Measurements from ENCODE around the gene SLC25A52. TPM values are rescaled to one million over a fixed set of nuclear protein-coding genes. Genes with fewer than 3 reads are reported as not detected.
"Not testable (repeated sequence)": the region's sequence is repeated elsewhere in the genome, so short reads cannot be mapped to it uniquely, and the experiment has no call there.

SLC25A52 gene
- total RNA-seq, 1 donor from 2014 or later: not detected

GRCh38 chr18:31736630-31737029 lies 24.1 kb downstream of the SLC25A52 start:
- Mint-ChIP-seq H3K36me3 (ENCODE audit: low read depth) (no peaks in the 10 kb centered on the region), H3K27ac (no peak overlapping the region), H3K4me3 (ENCODE audit: low read depth) (no peak overlapping the region), H3K9me3 (no peaks in the 10 kb centered on the region), H3K27me3 (ENCODE audit: low read depth) (peaks cover 7% of the 10 kb centered on the region), H3K4me1 (ENCODE audit: low read depth) (no peaks in the 10 kb centered on the region)
- no peak for DNase-seq (ENCODE audit: low spot score)
- intact Hi-C loops (cut with micrococcal nuclease): no loop called here

DNA sequence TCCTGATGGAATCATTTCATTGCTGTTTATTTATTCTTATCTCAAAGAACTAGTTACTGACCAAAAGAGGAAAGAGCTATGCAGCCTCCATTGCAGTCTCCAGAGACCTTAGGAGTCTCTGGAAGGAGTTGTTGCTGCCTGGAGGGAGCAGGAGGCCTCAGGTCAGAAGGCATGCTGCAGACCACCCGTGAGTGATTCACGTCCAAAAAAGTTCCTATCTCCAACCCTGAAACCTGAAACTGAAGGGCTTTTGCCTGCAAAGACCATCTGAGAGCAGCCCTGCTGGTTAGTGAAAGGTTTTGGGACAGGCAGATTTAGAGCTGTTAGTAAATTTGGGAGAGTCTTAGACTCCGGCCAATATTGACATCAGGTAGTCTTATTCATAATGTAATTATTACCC lies 29.1 kb downstream of the SLC25A52 start:
- no peaks in the 10 kb centered on the region for H3K9me3 Mint-ChIP-seq
- H3K36me3 Mint-ChIP-seq (ENCODE audit: low read depth): no peaks in the 10 kb centered on the region
- no peak overlapping the region for H3K27ac Mint-ChIP-seq
- peaks cover 22% of the 10 kb centered on the region for H3K27me3 Mint-ChIP-seq (ENCODE audit: low read depth)
- intact Hi-C loops (cut with micrococcal nuclease): no loop called here
- no peak overlapping the region for H3K4me3 Mint-ChIP-seq (ENCODE audit: low read depth)
- no peak for DNase-seq (ENCODE audit: low spot score)
- no peaks in the 10 kb centered on the region for H3K4me1 Mint-ChIP-seq (ENCODE audit: low read depth)

DNA sequence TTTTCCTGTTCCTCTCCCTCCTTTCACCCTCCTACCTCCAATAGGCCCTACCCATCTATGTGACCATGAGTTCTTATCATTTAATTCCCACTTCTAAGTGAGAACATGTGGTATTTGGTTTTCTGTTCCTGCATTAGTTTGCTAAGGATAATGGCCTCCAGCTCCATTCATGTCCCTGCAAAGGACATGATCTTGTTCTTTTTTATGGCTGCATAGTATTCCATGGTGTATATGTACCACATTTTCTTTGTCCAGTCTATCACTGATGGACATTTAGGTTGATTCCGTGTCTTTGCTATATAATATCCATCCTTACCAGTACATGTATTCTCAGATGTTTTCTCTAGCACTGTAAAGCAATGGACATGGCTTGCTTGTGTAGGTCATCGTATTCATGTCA lies 31.5 kb downstream of the SLC25A52 start:
- H3K9me3 Mint-ChIP-seq; H3K27ac Mint-ChIP-seq; H3K36me3 Mint-ChIP-seq (ENCODE audit: low read depth); intact Hi-C loops (cut with micrococcal nuclease); H3K4me1 Mint-ChIP-seq (ENCODE audit: low read depth); DNase-seq (ENCODE audit: low spot score); H3K4me3 Mint-ChIP-seq (ENCODE audit: low read depth): not testable (repeated sequence)
- H3K27me3 Mint-ChIP-seq (ENCODE audit: low read depth): peaks cover 34% of the 10 kb centered on the region

DNA sequence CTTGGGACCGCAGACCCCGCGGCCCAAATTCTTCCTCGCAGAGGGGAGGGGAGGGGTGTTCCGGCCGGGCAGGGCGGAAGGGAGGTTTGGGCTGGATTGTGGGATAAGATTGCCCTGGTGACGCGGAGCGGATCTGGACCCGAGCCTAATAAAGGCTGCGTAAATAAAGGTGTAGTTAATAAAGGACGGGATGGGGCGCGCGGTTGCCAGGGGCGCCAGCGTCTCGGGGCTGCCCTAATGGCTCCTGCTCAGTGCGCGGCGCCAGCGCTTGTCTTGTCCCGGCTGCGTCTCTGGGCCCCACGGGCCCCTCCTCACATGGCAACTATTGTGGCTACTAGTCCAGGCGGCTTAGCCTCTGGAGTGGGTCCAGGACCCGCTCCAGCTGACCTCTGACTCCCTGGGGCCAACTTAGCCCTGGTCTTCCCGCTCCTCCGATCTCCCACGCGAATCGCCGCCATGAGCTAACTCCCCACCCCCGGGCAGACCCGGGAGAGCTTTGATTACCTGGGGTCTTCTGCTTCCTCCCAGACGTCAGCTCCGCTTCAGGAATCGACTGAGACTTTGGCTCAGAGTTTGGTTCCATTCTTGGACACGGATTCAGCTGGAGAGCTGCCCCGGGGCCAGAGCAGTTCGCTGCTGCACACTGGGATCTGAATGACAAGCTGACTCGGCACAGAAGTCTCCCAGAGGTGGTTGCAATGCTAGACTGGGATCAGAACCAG lies 36.5 kb downstream of the SLC25A52 start:
- H3K27me3 Mint-ChIP-seq (ENCODE audit: low read depth): peaks cover 35% of the 10 kb centered on the region
- H3K4me3 Mint-ChIP-seq (ENCODE audit: low read depth): peak overlapping the region; percentile 59
- peaks cover 8% of the 10 kb centered on the region for H3K9me3 Mint-ChIP-seq
- no peak for DNase-seq (ENCODE audit: low spot score)
- intact Hi-C loops (cut with micrococcal nuclease): loop anchor here (5.0 kb wide), 1 partner anchor 92 kb away; no protein-coding TSS in a partner anchor
- no peaks in the 10 kb centered on the region for H3K36me3 Mint-ChIP-seq (ENCODE audit: low read depth)
- H3K27ac Mint-ChIP-seq: no peak overlapping the region
- H3K4me1 Mint-ChIP-seq (ENCODE audit: low read depth): peaks cover 4% of the 10 kb centered on the region

DNA sequence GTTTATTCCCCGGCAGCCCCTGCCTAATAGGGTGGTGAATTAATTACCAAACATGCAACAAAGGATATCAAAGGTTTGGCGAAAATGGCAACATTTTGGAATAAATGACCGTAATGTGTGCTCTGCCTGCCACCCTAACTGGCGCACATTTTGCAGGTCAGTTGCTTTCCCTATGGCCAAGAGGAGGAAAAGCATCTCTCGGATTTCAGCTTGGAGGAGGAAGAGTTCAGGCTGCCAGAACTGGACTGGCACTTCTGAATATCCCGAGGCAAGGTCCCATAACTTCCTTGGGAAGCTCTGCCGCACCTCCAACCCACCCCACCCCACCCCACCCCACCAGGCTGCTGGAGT lies 37.1 kb downstream of the SLC25A52 start:
- Mint-ChIP-seq H3K4me3 (ENCODE audit: low read depth) (no peak overlapping the region), H3K9me3 (peaks cover 10% of the 10 kb centered on the region), H3K27ac (no peak overlapping the region), H3K36me3 (ENCODE audit: low read depth) (no peaks in the 10 kb centered on the region), H3K27me3 (ENCODE audit: low read depth) (peaks cover 35% of the 10 kb centered on the region), H3K4me1 (ENCODE audit: low read depth) (peaks cover 4% of the 10 kb centered on the region)
- intact Hi-C loops (cut with micrococcal nuclease): loop anchor here (5.0 kb wide), 1 partner anchor 91 kb away; no protein-coding TSS in a partner anchor
- DNase-seq (ENCODE audit: low spot score): no peak

- Mint-ChIP-seq H3K4me1 (ENCODE audit: low read depth) (peaks cover 4% of the 10 kb centered on the region), H3K27me3 (ENCODE audit: low read depth) (peaks cover 30% of the 10 kb centered on the region), H3K4me3 (ENCODE audit: low read depth) (no peak overlapping the region), H3K9me3 (peaks cover 10% of the 10 kb centered on the region), H3K36me3 (ENCODE audit: low read depth) (no peaks in the 10 kb centered on the region), H3K27ac (no peak overlapping the region)
- intact Hi-C loops (cut with micrococcal nuclease): loop anchor here (1.0 to 5.0 kb wide), 2 partner anchors 90 to 166 kb away; no protein-coding TSS in a partner anchor
- peak; percentile 63 for DNase-seq (ENCODE audit: low spot score)
These were observed 38.2 kb downstream of the SLC25A52 start for GRCh38 chr18:31722369-31722957.

DNA sequence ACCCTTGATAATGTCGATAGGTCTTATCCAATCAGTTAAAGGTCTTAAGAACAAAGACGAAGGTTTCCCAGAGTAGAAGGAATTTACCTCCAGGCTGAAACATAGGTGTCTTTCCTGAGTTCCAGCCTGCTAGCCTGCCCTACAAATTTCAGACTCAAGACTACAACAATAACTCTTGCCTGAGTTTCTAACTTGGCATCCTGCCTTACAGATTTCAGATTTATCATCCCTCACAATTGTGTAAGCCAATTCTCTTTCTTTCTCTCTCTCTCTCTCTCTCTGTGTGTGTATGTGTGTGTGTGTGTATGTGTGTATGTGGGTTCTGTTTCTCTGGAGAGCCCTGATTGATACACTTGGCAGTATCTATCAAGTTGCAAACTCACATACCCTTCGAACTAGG lies 39.1 kb downstream of the SLC25A52 start:
- peaks cover 10% of the 10 kb centered on the region for H3K9me3 Mint-ChIP-seq
- peaks cover 26% of the 10 kb centered on the region for H3K27me3 Mint-ChIP-seq (ENCODE audit: low read depth)
- intact Hi-C loops (cut with micrococcal nuclease): loop anchor here (5.0 kb wide), 1 partner anchor 89 kb away; no protein-coding TSS in a partner anchor
- peaks cover 4% of the 10 kb centered on the region for H3K4me1 Mint-ChIP-seq (ENCODE audit: low read depth)
- no peak for DNase-seq (ENCODE audit: low spot score)
- no peaks in the 10 kb centered on the region for H3K36me3 Mint-ChIP-seq (ENCODE audit: low read depth)
- no peak overlapping the region for H3K4me3 Mint-ChIP-seq (ENCODE audit: low read depth)
- no peak overlapping the region for H3K27ac Mint-ChIP-seq

DNA sequence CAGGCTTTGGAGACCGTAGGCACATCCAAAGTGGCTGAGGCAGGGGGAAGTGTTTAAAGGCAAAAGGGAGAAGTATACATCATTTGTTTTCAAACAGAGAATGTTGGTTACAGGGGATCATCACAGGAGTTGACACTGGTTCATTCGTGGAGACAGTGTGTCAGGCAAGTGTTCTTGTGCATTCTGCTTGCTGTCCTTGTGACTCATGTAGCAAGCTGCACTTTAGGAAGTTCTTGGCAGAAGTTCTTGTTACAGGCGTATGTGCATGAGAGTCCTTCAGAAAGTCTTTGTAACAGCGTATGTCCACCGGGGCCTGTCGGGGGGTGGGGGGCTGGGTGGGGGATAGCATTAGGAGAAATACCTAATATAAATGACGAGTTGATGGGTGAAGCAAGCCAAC lies 39.8 kb downstream of the SLC25A52 start:
- H3K27me3 Mint-ChIP-seq (ENCODE audit: low read depth): peaks cover 26% of the 10 kb centered on the region
- intact Hi-C loops (cut with micrococcal nuclease): loop anchor here (5.0 kb wide), 1 partner anchor 89 kb away; no protein-coding TSS in a partner anchor
- H3K4me1 Mint-ChIP-seq (ENCODE audit: low read depth): peaks cover 4% of the 10 kb centered on the region
- no peaks in the 10 kb centered on the region for H3K36me3 Mint-ChIP-seq (ENCODE audit: low read depth)
- H3K27ac Mint-ChIP-seq: no peak overlapping the region
- no peak for DNase-seq (ENCODE audit: low spot score)
- peaks cover 10% of the 10 kb centered on the region for H3K9me3 Mint-ChIP-seq
- H3K4me3 Mint-ChIP-seq (ENCODE audit: low read depth): no peak overlapping the region

- intact Hi-C loops (cut with micrococcal nuclease): loop anchor here (5.0 kb wide), 1 partner anchor 87 kb away; no protein-coding TSS in a partner anchor
- DNase-seq (ENCODE audit: low spot score): no peak
- no peaks in the 10 kb centered on the region for H3K36me3 Mint-ChIP-seq (ENCODE audit: low read depth)
- peaks cover 17% of the 10 kb centered on the region for H3K27me3 Mint-ChIP-seq (ENCODE audit: low read depth)
- H3K4me3 Mint-ChIP-seq (ENCODE audit: low read depth): no peak overlapping the region
- H3K4me1 Mint-ChIP-seq (ENCODE audit: low read depth): peaks cover 3% of the 10 kb centered on the region
- no peak overlapping the region for H3K27ac Mint-ChIP-seq
- H3K9me3 Mint-ChIP-seq: peaks cover 10% of the 10 kb centered on the region
These were observed 41.2 kb downstream of the SLC25A52 start for GRCh38 chr18:31719363-31720006.

DNA sequence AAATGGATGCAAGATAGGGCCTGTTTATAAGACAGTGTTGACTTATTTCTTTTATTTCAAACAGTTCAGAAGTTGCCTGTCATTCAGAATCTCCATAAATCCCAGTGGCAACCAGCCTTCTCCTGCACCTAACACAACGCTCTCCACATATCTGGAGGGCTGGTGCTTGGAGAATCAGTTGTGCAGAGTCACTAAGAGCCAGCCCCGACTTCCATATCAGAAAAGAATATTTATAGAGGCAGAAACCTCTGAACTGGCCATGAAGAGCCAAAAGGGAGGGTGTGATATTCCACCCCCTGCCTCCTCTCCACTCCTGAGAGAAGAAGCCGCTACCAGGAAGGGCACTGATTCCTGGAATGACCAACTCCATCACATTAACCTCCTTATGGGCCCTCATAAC lies 42.3 kb downstream of the SLC25A52 start:
- DNase-seq (ENCODE audit: low spot score): no peak
- Mint-ChIP-seq H3K27ac (no peak overlapping the region), H3K4me1 (ENCODE audit: low read depth) (no peaks in the 10 kb centered on the region), H3K4me3 (ENCODE audit: low read depth) (no peak overlapping the region), H3K27me3 (ENCODE audit: low read depth) (peaks cover 7% of the 10 kb centered on the region), H3K36me3 (ENCODE audit: low read depth) (no peaks in the 10 kb centered on the region), H3K9me3 (peaks cover 10% of the 10 kb centered on the region)
- intact Hi-C loops (cut with micrococcal nuclease): no loop called here

DNA sequence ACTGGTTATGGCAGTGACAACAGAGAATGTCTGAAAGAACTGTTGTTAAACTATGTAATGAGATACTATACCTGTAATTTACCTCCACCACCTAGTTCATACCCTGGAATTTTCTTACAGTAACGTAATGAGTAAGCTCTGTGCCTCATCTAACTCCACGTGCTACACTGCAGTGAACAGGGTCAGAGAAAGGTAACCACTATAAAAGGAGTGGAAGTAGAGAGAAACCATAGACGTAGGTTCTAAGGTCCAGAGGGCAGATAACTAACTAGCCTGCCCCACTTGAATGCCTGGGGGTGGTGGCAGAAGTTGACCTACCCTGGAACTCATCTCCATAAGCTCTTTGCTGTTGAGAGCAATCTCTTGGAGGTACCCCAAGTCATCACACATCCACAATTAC lies 44.3 kb downstream of the SLC25A52 start:
- H3K36me3 Mint-ChIP-seq (ENCODE audit: low read depth): no peaks in the 10 kb centered on the region
- no peaks in the 10 kb centered on the region for H3K4me1 Mint-ChIP-seq (ENCODE audit: low read depth)
- no peak overlapping the region for H3K4me3 Mint-ChIP-seq (ENCODE audit: low read depth)
- DNase-seq (ENCODE audit: low spot score): no peak
- H3K27ac Mint-ChIP-seq: no peak overlapping the region
- peaks cover 10% of the 10 kb centered on the region for H3K9me3 Mint-ChIP-seq
- no peaks in the 10 kb centered on the region for H3K27me3 Mint-ChIP-seq (ENCODE audit: low read depth)
- intact Hi-C loops (cut with micrococcal nuclease): no loop called here

- no peaks in the 10 kb centered on the region for H3K4me1 Mint-ChIP-seq (ENCODE audit: low read depth)
- intact Hi-C loops (cut with micrococcal nuclease): no loop called here
- DNase-seq (ENCODE audit: low spot score): no peak
- no peaks in the 10 kb centered on the region for H3K27me3 Mint-ChIP-seq (ENCODE audit: low read depth)
- no peaks in the 10 kb centered on the region for H3K9me3 Mint-ChIP-seq
- H3K4me3 Mint-ChIP-seq (ENCODE audit: low read depth): no peak overlapping the region
- no peak overlapping the region for H3K27ac Mint-ChIP-seq
- H3K36me3 Mint-ChIP-seq (ENCODE audit: low read depth): no peaks in the 10 kb centered on the region
These were observed 49.1 kb downstream of the SLC25A52 start for GRCh38 chr18:31711365-31712172.
